SK-N-MC (cell line): ENCODE data around the gene GOLPH3.
"Not testable (repeated sequence)": the region's sequence is repeated elsewhere in the genome, so short reads cannot be mapped to it uniquely, and the experiment has no call there.

Experiments used
- DNase-seq: peaks from one replicate; pipeline ENCODE4 v3.0.0-alpha.2; 2011; ENCODE audit warnings: low read depth, low spot score
- H3K27ac ChIP-seq: fragments of 200-600 bp; sonication (generic); 2 replicates; pipeline ENCODE4 v1.5.1; 2016; ENCODE audit warnings: mixed run types
- H3K36me3 ChIP-seq: fragments of 200-600 bp; sonication (generic); 2 replicates; pipeline ENCODE4 v1.6.1; 2017; ENCODE audit warnings: antibody characterized with exemption, low read length, mixed read lengths; ENCODE audit not compliant: insufficient read depth
- H3K4me3 ChIP-seq: fragments of 200-600 bp; sonication (generic); 2 replicates; pipeline ENCODE4 v1.5.1; 2016
- H3K9ac ChIP-seq: fragments of 200-600 bp; sonication (generic); 2 replicates; pipeline ENCODE4 v1.8.0; 2017; ENCODE audit warnings: mixed run types, mixed read lengths; ENCODE audit not compliant: insufficient read length
- H3K9me3 ChIP-seq: fragments of 200-600 bp; sonication (generic); 2 replicates; pipeline ENCODE4 v1.6.1; 2017; ENCODE audit warnings: low read depth, mild to moderate bottlenecking, antibody characterized with exemption, low read length, moderate library complexity, mixed read lengths
- EZH2 ChIP-seq: fragments of 200-600 bp; sonication (generic); IDR thresholded peaks from one replicate; pipeline ENCODE4 v1.6.1; 2017; ENCODE audit warnings: antibody characterized with exemption
- FOXP2 ChIP-seq: optimal IDR thresholded peaks from 2 replicates; pipeline ENCODE3; 2011; ENCODE audit warnings: mild to moderate bottlenecking, moderate library complexity; ENCODE audit not compliant: insufficient read depth; ENCODE audit errors: extremely low read length, control extremely low read depth
- POLR2AphosphoS5 ChIP-seq: IDR thresholded peaks from 2 replicates; pipeline ENCODE4 v1.6.1; 2012; ENCODE audit warnings: mild to moderate bottlenecking, low read depth, low read length, borderline replicate concordance

Gene GOLPH3

GRCh38 chr5:32132757-32133156 lies 41.4 kb downstream of the GOLPH3 start:
- no peaks in the 10 kb centered on the region for H3K9me3 ChIP-seq
- no peak overlapping the region for H3K9ac ChIP-seq
- no peak overlapping the region for H3K4me3 ChIP-seq
- 0 out of 2 replicates have a peak overlapping the region, but pooled peaks have one; percentile 25 for H3K27ac ChIP-seq
- TF ChIP-seq EZH2 = no peak
- no peak for TF ChIP-seq FOXP2
- no peak for TF ChIP-seq POLR2AphosphoS5
- H3K36me3 ChIP-seq = peaks cover 44% of the 10 kb centered on the region
- no peak for DNase-seq

DNA sequence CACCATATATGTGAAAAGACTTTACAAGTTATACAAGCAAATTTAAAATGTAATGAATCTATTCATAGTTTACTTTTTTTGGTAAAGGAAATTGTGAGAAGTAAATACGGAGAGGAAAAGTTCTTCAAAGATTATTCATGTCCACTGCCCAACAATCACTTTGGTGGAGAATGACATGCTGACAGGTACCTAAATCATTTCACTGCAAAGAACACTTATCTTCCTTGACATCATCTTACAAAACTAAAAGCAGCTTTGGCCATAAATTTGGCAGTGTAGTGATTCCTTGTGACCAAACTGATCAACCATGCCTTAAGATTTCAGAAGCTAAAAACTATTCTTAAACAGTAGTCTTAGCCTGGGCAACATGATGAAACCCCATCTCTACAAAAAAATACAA lies 42.5 kb downstream of the GOLPH3 start:
- Histone ChIP-seq H3K36me3 (peaks cover 50% of the 10 kb centered on the region), H3K9me3 (no peaks in the 10 kb centered on the region), H3K9ac (no peak overlapping the region), H3K4me3 (no peak overlapping the region), H3K27ac (no peak overlapping the region)
- no peak for DNase-seq
- TF ChIP-seq POLR2AphosphoS5 (no peak), FOXP2 (no peak), EZH2 (no peak)

GRCh38 chr5:32130865-32131264 lies 43.3 kb downstream of the GOLPH3 start:
- no peak for TF ChIP-seq FOXP2
- no peak for TF ChIP-seq POLR2AphosphoS5
- TF ChIP-seq EZH2 = no peak
- Histone ChIP-seq H3K27ac (no peak overlapping the region), H3K36me3 (peaks cover 56% of the 10 kb centered on the region), H3K9me3 (no peaks in the 10 kb centered on the region), H3K9ac (no peak overlapping the region), H3K4me3 (no peak overlapping the region)
- no peak for DNase-seq

- Histone ChIP-seq H3K4me3 (no peak overlapping the region), H3K9me3 (no peaks in the 10 kb centered on the region), H3K9ac (no peak overlapping the region), H3K27ac (no peak overlapping the region), H3K36me3 (peaks cover 49% of the 10 kb centered on the region)
- DNase-seq = no peak
- TF ChIP-seq FOXP2 = no peak
- no peak for TF ChIP-seq EZH2
- TF ChIP-seq POLR2AphosphoS5 = no peak
Measured at GRCh38 chr5:32129074-32129598, 45.0 kb downstream of the GOLPH3 start.

- H3K9ac ChIP-seq = no peak overlapping the region
- TF ChIP-seq POLR2AphosphoS5 (no peak), FOXP2 (no peak), EZH2 (no peak)
- H3K27ac ChIP-seq = no peak overlapping the region
- no peak overlapping the region for H3K4me3 ChIP-seq
- no peaks in the 10 kb centered on the region for H3K9me3 ChIP-seq
- peaks cover 47% of the 10 kb centered on the region for H3K36me3 ChIP-seq
- no peak for DNase-seq
Measured at GRCh38 chr5:32127711-32128110, 46.4 kb downstream of the GOLPH3 start.

GRCh38 chr5:32126691-32127090 lies 47.4 kb downstream of the GOLPH3 start:
- TF ChIP-seq POLR2AphosphoS5 (no peak), EZH2 (no peak), FOXP2 (no peak)
- no peak for DNase-seq
- Histone ChIP-seq H3K9ac (no peak overlapping the region), H3K4me3 (no peak overlapping the region), H3K27ac (no peak overlapping the region), H3K9me3 (no peaks in the 10 kb centered on the region), H3K36me3 (peaks cover 46% of the 10 kb centered on the region)

GRCh38 chr5:32123889-32124676 lies 50.0 kb downstream of the GOLPH3 start:
- H3K27ac ChIP-seq = no peak overlapping the region
- no peak overlapping the region for H3K9ac ChIP-seq
- no peaks in the 10 kb centered on the region for H3K9me3 ChIP-seq
- DNase-seq = no peak
- no peak overlapping the region for H3K4me3 ChIP-seq
- H3K36me3 ChIP-seq = peaks cover 64% of the 10 kb centered on the region
- TF ChIP-seq FOXP2 (no peak), EZH2 (no peak), POLR2AphosphoS5 (no peak)

GRCh38 chr5:32123058-32123805 lies 50.9 kb downstream of the GOLPH3 start:
- Histone ChIP-seq H3K9ac (no peak overlapping the region), H3K4me3 (no peak overlapping the region), H3K27ac (no peak overlapping the region), H3K9me3 (no peaks in the 10 kb centered on the region), H3K36me3 (peaks cover 61% of the 10 kb centered on the region)
- DNase-seq = no peak
- TF ChIP-seq POLR2AphosphoS5 (no peak), EZH2 (no peak), FOXP2 (no peak)

GRCh38 chr5:32118922-32119321 lies 55.2 kb downstream of the GOLPH3 start:
- peaks cover 54% of the 10 kb centered on the region for H3K36me3 ChIP-seq
- H3K27ac ChIP-seq, H3K9me3 ChIP-seq, H3K4me3 ChIP-seq, H3K9ac ChIP-seq, DNase-seq: not testable (repeated sequence)
